ENCODE results near the gene MLX. TPM values are rescaled to one million over a fixed set of nuclear protein-coding genes. Genes with fewer than 3 reads are reported as not detected.
A peak's percentile ranks its signal among the peaks of the same experiment; 100 is the strongest.

The MLX gene
- total RNA-seq, 1 experiment from 2014 or later: 37.5 TPM

DNA sequence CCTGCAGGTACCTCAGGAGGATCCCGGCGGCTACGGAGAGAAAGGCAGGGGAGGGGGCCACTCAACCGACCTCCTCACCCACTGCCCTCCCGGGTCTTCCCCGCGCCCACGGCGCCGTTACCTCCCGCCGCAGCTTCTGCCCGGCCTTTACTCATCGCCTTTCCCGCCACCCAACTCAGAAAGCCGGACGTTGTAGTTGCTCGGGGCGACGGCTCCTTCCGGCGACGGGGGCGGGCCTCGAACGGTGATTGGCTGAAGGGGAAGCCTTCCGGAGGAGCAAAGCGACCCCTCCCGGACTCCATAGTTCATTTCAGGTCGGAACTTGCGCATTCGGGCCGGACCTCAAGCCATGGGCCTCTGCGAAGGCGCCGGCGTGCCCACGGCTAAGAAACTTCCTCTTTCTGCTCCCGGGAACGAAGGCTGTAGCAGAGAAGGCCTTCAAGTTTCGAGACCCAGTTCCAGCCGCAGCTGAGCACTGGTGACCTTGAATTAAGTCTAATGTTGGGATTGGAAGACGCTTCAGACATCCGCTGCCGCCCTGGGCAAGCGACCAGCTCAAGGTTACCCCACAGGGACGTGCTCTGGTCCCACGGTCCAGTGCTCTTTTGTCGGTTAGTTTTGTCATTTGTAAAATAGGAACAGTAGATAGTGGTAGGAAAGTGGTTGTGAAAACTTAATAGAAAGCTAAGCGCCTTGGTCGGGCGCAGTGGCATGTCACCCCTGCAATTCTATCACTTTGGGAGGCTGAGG is 10.8 kb downstream of the MLX start, which contains the start of gene PSMC3IP:
TSS of gene PSMC3IP (minus strand) at position 198 of the 750 bp plus-strand sequence. CDS start at position 155, 43 bp downstream.
- ChIA-PET CTCF (interaction anchor here (0.6 to 2.9 kb wide), 38 partner anchors 9 to 435 kb away, joined by 3 to 38 read pairs (median 5); partner anchors contain the start of genes BECN1, CAVIN1, CNTD1 and COA3), POLR2A (interaction anchor here (0.5 to 2.4 kb wide), 8 partner anchors 31 to 536 kb away, joined by 3 to 26 read pairs (median 4); partner anchors contain the start of genes BECN1, COA3, NAGLU and PLEKHH3)
- peak within 1 kb of the TSS; percentile 82 for H3K4me3 ChIP-seq (ENCODE audit: low read depth, low read length)
- Mint-ChIP-seq H3K27ac (ENCODE audit: unreplicated experiment) (peak within 1 kb of the TSS; percentile 84), H3K36me3 (ENCODE audit: insufficient read depth, unreplicated experiment) (peaks cover 72% of the 10 kb centered on the region), H3K4me3 (ENCODE audit: unreplicated experiment) (peak within 1 kb of the TSS; percentile 80), H3K4me1 (ENCODE audit: low read depth, unreplicated experiment) (peaks cover 23% of the 10 kb centered on the region), H3K9me3 (ENCODE audit: unreplicated experiment) (no peaks in the 10 kb centered on the region), H3K27me3 (ENCODE audit: insufficient read depth, unreplicated experiment) (no peaks in the 10 kb centered on the region)
- TF ChIP-seq CTCF (IDR thresholded peaks at IDR 0.05; ENCODE audit: insufficient read depth in 1 of 2, low read depth in 1 of 2, low read length in 1 of 2, severe bottlenecking in 1 of 2, unreplicated experiment in 1 of 2): peak; percentile 59 to 64
- no peaks in the 10 kb centered on the region for H3K9me3 ChIP-seq
- H3K4me1 ChIP-seq: peaks cover 4% of the 10 kb centered on the region
- no peaks in the 10 kb centered on the region for H3K27me3 ChIP-seq (replicated peaks; ENCODE audit: control insufficient read depth, insufficient read depth, low read length)
- intact Hi-C loops (cut with micrococcal nuclease; ENCODE audit: unreplicated experiment): loop anchor here (1.0 to 10.0 kb wide), 6 partner anchors 15 to 247 kb away; partner anchors contain the start of genes BECN1, COASY, RAMP2 and RETREG3
- TSS peak; percentile 74 for BruUV-seq (replicated peaks)
- peaks cover 6% of the 10 kb centered on the region for H3K36me3 ChIP-seq (ENCODE audit: control insufficient read depth, insufficient read depth, low read length)
- DNase-seq: peak; percentile 95 to 97

DNA sequence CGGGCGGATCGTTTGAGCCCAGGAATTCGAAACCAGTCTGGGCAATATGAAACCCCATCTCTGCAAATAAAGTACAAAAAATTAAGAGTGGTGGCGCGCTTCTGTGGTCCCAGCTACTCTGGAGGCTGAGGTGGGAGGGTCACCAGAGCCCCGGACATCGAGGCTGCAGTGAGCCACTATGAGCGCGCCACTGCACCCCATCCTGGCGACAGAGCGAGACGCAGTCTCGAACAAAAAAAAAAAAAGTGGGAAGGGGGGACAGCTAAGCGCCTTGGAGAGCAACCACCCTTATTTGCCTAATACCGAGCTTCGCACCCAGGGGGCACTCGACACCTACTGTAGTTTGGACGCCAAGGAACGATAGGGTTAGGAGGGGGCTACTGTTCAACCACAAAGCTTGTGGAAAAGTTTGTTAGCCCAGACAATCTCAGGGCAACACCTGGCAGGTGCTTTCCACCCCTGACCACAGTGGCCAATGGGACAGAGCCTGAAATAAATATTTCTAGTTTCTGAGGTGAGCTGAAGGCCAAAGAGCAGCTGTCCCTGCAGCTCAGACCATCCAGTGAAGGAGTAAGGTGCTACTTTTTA is 11.5 kb downstream of the MLX start:
- intact Hi-C loops (cut with micrococcal nuclease; ENCODE audit: unreplicated experiment): loop anchor here (1.0 to 10.0 kb wide), 5 partner anchors 30 to 246 kb away; partner anchors contain the start of genes BECN1, RAMP2, RETREG3 and TUBG1
- Mint-ChIP-seq H3K9me3 (ENCODE audit: unreplicated experiment) (no peaks in the 10 kb centered on the region), H3K36me3 (ENCODE audit: insufficient read depth, unreplicated experiment) (peaks cover 72% of the 10 kb centered on the region), H3K27ac (ENCODE audit: unreplicated experiment) (peak overlapping the region; percentile 84), H3K4me1 (ENCODE audit: low read depth, unreplicated experiment) (peaks cover 20% of the 10 kb centered on the region), H3K4me3 (ENCODE audit: unreplicated experiment) (peak overlapping the region; percentile 80), H3K27me3 (ENCODE audit: insufficient read depth, unreplicated experiment) (no peaks in the 10 kb centered on the region)
- TF ChIP-seq CTCF (IDR thresholded peaks at IDR 0.05; ENCODE audit: insufficient read depth in 1 of 2, low read depth in 1 of 2, low read length in 1 of 2, severe bottlenecking in 1 of 2, unreplicated experiment in 1 of 2): peak; percentile 79 to 84
- peak overlapping the region; percentile 82 for H3K4me3 ChIP-seq (ENCODE audit: low read depth, low read length)
- POLR2A ChIA-PET: interaction anchor here (0.5 to 2.4 kb wide), 9 partner anchors 30 to 536 kb away, joined by 3 to 26 read pairs (median 4); partner anchors contain the start of genes BECN1, COA3, NAGLU and PLEKHH3
- H3K4me1 ChIP-seq: peaks cover 4% of the 10 kb centered on the region
- peaks cover under 1% of the 10 kb centered on the region for H3K36me3 ChIP-seq (ENCODE audit: control insufficient read depth, insufficient read depth, low read length)
- no peaks in the 10 kb centered on the region for H3K9me3 ChIP-seq
- DNase-seq: peak; percentile 90 to 93
- CTCF ChIA-PET: interaction anchor here (0.6 to 2.9 kb wide), 45 partner anchors 8 to 1983 kb away, joined by 3 to 38 read pairs (median 4); partner anchors contain the start of genes BECN1, CAVIN1, CNTD1 and COA3
- BruUV-seq (replicated peaks): no TSS peak
- H3K27me3 ChIP-seq (replicated peaks; ENCODE audit: control insufficient read depth, insufficient read depth, low read length): no peaks in the 10 kb centered on the region
